Astrocyte (in vitro differentiated cells and primary cell): ENCODE results near the gene DOCK11. TPM values are rescaled to one million over a fixed set of nuclear protein-coding genes. Genes with fewer than 3 reads are reported as not detected.
"Not testable (repeated sequence)": the region's sequence is repeated elsewhere in the genome, so short reads cannot be mapped to it uniquely, and the experiment has no call there.

ENCODE experiments used
- DNase-seq: peaks from one replicate; pipeline ENCODE4 v3.0.0-alpha.2; 2010; ENCODE audit warnings: low read depth
- FAIRE-seq: peaks from 2 replicates; lab custom pipeline; 2011; peaks lifted over from hg19 to GRCh38; lab: Jason Lieb, UNC
- H2AFZ ChIP-seq: 2 replicates; pipeline ENCODE4 v1.6.0; 2012; ENCODE audit warnings: low read depth, low read length, inconsistent platforms
- H3K27ac ChIP-seq: 2 replicates; pipeline ENCODE4 v1.5.1; 2011; ENCODE audit warnings: low read depth, low read length, inconsistent platforms
- H3K27me3 ChIP-seq: 2 replicates; pipeline ENCODE4 v1.6.0; 2011; ENCODE audit warnings: low read length, inconsistent platforms; ENCODE audit not compliant: insufficient read depth
- H3K36me3 ChIP-seq: 2 replicates; pipeline ENCODE4 v1.5.1; 2011; ENCODE audit warnings: low read length, inconsistent platforms; ENCODE audit not compliant: insufficient read depth
- H3K4me1 ChIP-seq: 2 replicates; pipeline ENCODE4 v1.5.1; 2011; ENCODE audit warnings: low read length, inconsistent platforms; ENCODE audit not compliant: insufficient read depth
- H3K4me2 ChIP-seq: 2 replicates; pipeline ENCODE4 v1.6.0; 2012; ENCODE audit warnings: low read length, inconsistent platforms
- H3K4me3 ChIP-seq: 2 replicates; pipeline ENCODE4 v1.5.1; 2011; ENCODE audit warnings: low read depth, mild to moderate bottlenecking, low read length, inconsistent platforms; ENCODE audit not compliant: insufficient read depth
- H3K79me2 ChIP-seq: 2 replicates; pipeline ENCODE4 v1.6.0; 2012; ENCODE audit warnings: mild to moderate bottlenecking, low read length, inconsistent platforms; ENCODE audit not compliant: insufficient read depth
- H3K9ac ChIP-seq: 2 replicates; pipeline ENCODE4 v1.6.0; 2012; ENCODE audit warnings: mild to moderate bottlenecking, low read length, inconsistent platforms
- H3K9me3 ChIP-seq: 2 replicates; pipeline ENCODE4 v1.5.1; 2012; ENCODE audit warnings: low read depth, mild to moderate bottlenecking, low read length, inconsistent platforms; ENCODE audit not compliant: insufficient read depth
- H4K20me1 ChIP-seq: 2 replicates; pipeline ENCODE4 v1.6.0; 2012; ENCODE audit warnings: low read length, inconsistent platforms; ENCODE audit not compliant: insufficient read depth
- H3K27ac Mint-ChIP-seq: one replicate; pipeline ENCODE4 v1.8.0; 2021; ENCODE audit warnings: mild to moderate bottlenecking, mixed read lengths; ENCODE audit not compliant: unreplicated experiment
- H3K27me3 Mint-ChIP-seq: one replicate; pipeline ENCODE4 v1.8.0; 2021; ENCODE audit warnings: low read depth, mixed read lengths; ENCODE audit not compliant: unreplicated experiment
- H3K36me3 Mint-ChIP-seq: one replicate; pipeline ENCODE4 v1.8.0; 2021; ENCODE audit warnings: low read depth, mixed read lengths; ENCODE audit not compliant: unreplicated experiment
- H3K4me1 Mint-ChIP-seq: one replicate; pipeline ENCODE4 v1.8.0; 2021; ENCODE audit warnings: low read depth, mixed read lengths; ENCODE audit not compliant: unreplicated experiment
- H3K4me3 Mint-ChIP-seq: one replicate; pipeline ENCODE4 v1.8.0; 2021; ENCODE audit warnings: mild to moderate bottlenecking, moderate library complexity, mixed read lengths; ENCODE audit not compliant: unreplicated experiment
- H3K9me3 Mint-ChIP-seq: one replicate; pipeline ENCODE4 v1.8.0; 2021; ENCODE audit warnings: mild to moderate bottlenecking, mixed read lengths; ENCODE audit not compliant: unreplicated experiment
- EZH2 ChIP-seq: IDR thresholded peaks from 2 replicates; pipeline ENCODE4 v1.6.1; 2012; ENCODE audit warnings: mild to moderate bottlenecking, low read length, inconsistent platforms; ENCODE audit not compliant: insufficient read depth
- total RNA-seq: library from RNA; stranded (reverse); gene quantifications from 2 replicates; pipeline ENCODE4 v1.2.1, GENCODE V29; 2021
- TF ChIP-seq, protein P1 (sequence below): IDR thresholded peaks from 2 replicates; pipeline ENCODE4 v1.5.1; 2011; ENCODE audit warnings: low read depth, mild to moderate bottlenecking, inconsistent platforms, low read length, moderate library complexity; ENCODE audit not compliant: insufficient read depth

The DOCK11 gene
- total RNA-seq, 1 donor from 2014 or later: 4.7 TPM

- no peaks in the 10 kb centered on the region for H3K4me1 ChIP-seq
- DNase-seq (no peak), FAIRE-seq (peak; percentile 17)
- no peak for TF ChIP-seq EZH2
- TF ChIP-seq, protein P1, sequence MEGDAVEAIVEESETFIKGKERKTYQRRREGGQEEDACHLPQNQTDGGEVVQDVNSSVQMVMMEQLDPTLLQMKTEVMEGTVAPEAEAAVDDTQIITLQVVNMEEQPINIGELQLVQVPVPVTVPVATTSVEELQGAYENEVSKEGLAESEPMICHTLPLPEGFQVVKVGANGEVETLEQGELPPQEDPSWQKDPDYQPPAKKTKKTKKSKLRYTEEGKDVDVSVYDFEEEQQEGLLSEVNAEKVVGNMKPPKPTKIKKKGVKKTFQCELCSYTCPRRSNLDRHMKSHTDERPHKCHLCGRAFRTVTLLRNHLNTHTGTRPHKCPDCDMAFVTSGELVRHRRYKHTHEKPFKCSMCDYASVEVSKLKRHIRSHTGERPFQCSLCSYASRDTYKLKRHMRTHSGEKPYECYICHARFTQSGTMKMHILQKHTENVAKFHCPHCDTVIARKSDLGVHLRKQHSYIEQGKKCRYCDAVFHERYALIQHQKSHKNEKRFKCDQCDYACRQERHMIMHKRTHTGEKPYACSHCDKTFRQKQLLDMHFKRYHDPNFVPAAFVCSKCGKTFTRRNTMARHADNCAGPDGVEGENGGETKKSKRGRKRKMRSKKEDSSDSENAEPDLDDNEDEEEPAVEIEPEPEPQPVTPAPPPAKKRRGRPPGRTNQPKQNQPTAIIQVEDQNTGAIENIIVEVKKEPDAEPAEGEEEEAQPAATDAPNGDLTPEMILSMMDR: no peak
- no peaks in the 10 kb centered on the region for H3K36me3 ChIP-seq
- no peak overlapping the region for H3K4me3 Mint-ChIP-seq
- no peaks in the 10 kb centered on the region for H3K4me1 Mint-ChIP-seq
- H3K9me3 ChIP-seq: no peaks in the 10 kb centered on the region
- no peaks in the 10 kb centered on the region for H3K36me3 Mint-ChIP-seq
- H4K20me1 ChIP-seq: no peaks in the 10 kb centered on the region
- no peaks in the 10 kb centered on the region for H3K27me3 ChIP-seq
- no peaks in the 10 kb centered on the region for H3K79me2 ChIP-seq
- H3K9me3 Mint-ChIP-seq: no peaks in the 10 kb centered on the region
- no peak overlapping the region for H3K4me3 ChIP-seq
- H3K27me3 Mint-ChIP-seq: no peaks in the 10 kb centered on the region
- no peak overlapping the region for H3K4me2 ChIP-seq
- H2AFZ ChIP-seq: no peak overlapping the region
- no peak overlapping the region for H3K27ac Mint-ChIP-seq
- H3K9ac ChIP-seq: no peak overlapping the region
- no peak overlapping the region for H3K27ac ChIP-seq
Measured at GRCh38 chrX:118484216-118484903, 11.3 kb upstream of the DOCK11 start.

DNA sequence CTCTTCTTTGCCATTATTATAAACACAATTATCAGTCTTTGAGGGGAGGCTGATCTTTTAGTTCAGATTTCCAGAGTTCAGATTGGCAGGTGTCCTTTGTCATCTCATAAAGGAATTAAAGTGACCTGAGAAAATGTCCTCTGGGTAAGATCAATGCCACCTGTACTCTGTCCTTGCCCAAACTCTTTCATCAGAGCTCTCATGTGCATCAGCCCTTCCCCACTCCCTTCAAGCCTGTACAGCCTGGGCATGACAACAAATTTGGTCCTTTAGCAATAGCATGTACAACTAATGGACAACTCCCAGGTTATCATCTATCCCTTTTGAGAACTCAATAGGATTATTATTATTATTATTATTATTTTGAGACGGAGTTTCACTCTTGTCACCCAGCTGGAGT is 8.9 kb upstream of the DOCK11 start:
- H3K36me3 ChIP-seq, H3K4me3 ChIP-seq, H3K27me3 Mint-ChIP-seq, H3K9ac ChIP-seq, H3K4me1 Mint-ChIP-seq, FAIRE-seq, H3K4me2 ChIP-seq, H2AFZ ChIP-seq, H3K4me3 Mint-ChIP-seq, DNase-seq, H3K79me2 ChIP-seq, H3K36me3 Mint-ChIP-seq, H3K9me3 Mint-ChIP-seq, H3K27ac Mint-ChIP-seq, H3K27me3 ChIP-seq, H3K9me3 ChIP-seq, H4K20me1 ChIP-seq, H3K4me1 ChIP-seq, H3K27ac ChIP-seq: not testable (repeated sequence)

- Histone ChIP-seq H3K4me2 (no peak overlapping the region), H3K36me3 (no peaks in the 10 kb centered on the region), H3K4me1 (peaks cover 9% of the 10 kb centered on the region), H3K4me3 (no peak overlapping the region), H4K20me1 (no peaks in the 10 kb centered on the region), H3K9me3 (no peaks in the 10 kb centered on the region), H2AFZ (no peak overlapping the region), H3K27me3 (no peaks in the 10 kb centered on the region), H3K9ac (no peak overlapping the region), H3K27ac (no peak overlapping the region), H3K79me2 (no peaks in the 10 kb centered on the region)
- peaks cover 7% of the 10 kb centered on the region for H3K27me3 Mint-ChIP-seq
- DNase-seq (no peak), FAIRE-seq (peak; percentile 54)
- H3K36me3 Mint-ChIP-seq: no peaks in the 10 kb centered on the region
- no peaks in the 10 kb centered on the region for H3K9me3 Mint-ChIP-seq
- no peaks in the 10 kb centered on the region for H3K4me1 Mint-ChIP-seq
- no peak for TF ChIP-seq EZH2
- TF ChIP-seq, protein P1: no peak
- no peak overlapping the region for H3K27ac Mint-ChIP-seq
- no peak overlapping the region for H3K4me3 Mint-ChIP-seq
Measured at GRCh38 chrX:118493016-118493415, 2.6 kb upstream of the DOCK11 start.
